ENCODE measurements around the gene SLC22A4.

The SLC22A4 gene

GRCh38 chr5:132293992-132294727 lies at the start of gene SLC22A4:
Gene SLC22A4 (plus strand): TSS chr5:132294394. CDS start chr5:132294617, 223 bp downstream.
- peak; percentile 76 to 78 for DNase-seq (ENCODE audit: low read depth in 2 of 2)

- DNase-seq (ENCODE audit: low read depth in 2 of 2), result no peak
These were observed 48.6 kb upstream of the SLC22A4 start for GRCh38 chr5:132245593-132245992.

DNA sequence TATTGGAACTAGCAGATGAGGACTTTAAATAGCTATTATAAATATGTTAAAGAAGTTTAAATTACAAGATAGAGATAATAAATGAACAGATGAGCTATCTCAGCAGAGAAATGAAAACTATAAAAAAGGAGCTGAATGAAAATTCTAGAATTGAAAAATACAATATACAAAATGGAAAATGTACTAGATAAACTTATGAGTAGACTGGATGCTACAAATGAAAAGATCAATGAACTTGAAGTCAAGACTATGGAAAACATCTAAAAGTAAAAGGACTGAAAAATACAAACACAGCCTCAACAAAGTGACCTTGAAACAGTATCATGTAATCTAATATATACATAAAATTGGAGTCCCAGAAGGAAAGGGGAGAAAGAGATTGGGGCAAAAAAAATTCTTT lies 47.4 kb upstream of the SLC22A4 start:
- no peak for DNase-seq (ENCODE audit: low read depth in 2 of 2)

DNA sequence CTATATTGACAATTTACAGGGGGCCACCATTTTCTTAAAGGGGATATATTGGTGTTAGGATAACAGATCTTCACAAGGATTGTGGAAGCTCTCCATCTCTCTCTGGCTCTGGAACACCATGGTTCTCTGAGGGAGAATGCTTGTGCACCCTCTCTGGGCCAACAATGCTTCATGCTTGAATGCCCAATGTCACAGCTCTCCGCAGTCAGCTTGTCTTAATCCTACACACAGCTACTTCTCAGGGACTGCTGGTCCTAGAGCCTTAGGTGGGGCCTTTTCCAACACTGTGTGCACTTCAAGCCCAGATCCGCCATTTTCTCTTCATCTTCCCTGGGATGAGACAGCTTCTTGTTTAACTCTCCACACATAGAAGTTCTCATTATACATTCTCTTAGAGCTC lies 43.6 kb upstream of the SLC22A4 start:
- no peak for DNase-seq (ENCODE audit: low read depth in 2 of 2)

- DNase-seq (ENCODE audit: low read depth in 2 of 2), result no peak
These were observed 42.9 kb upstream of the SLC22A4 start for GRCh38 chr5:132251220-132251725.

DNA sequence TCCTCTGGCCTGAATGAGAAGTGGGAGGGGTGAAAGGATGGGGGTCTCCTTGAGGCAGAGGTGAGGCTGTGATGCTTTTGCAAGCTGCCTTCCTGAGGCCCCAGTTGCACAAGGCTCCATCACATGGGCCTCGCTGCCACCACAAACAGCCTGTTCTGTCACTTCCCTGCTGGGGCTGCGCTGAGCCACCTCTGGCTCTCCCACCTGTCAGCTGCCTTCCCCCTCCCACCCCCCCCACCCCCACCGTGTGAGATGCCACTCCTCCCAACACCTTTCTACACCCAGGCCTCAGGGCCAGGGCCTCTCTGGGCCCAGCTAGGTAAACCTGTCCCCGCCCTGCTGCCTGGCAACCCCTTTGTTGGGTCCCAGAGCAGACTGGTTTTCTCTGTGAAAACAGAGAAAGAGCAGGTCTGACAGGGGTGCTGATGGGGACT lies 41.2 kb upstream of the SLC22A4 start:
- DNase-seq (ENCODE audit: low read depth in 2 of 2), result no peak

GRCh38 chr5:132253452-132254320 lies 40.5 kb upstream of the SLC22A4 start:
- no peak for DNase-seq (ENCODE audit: low read depth in 2 of 2)

- DNase-seq (ENCODE audit: low read depth in 2 of 2), result no peak
These were observed 39.7 kb upstream of the SLC22A4 start for GRCh38 chr5:132254321-132254977.

DNA sequence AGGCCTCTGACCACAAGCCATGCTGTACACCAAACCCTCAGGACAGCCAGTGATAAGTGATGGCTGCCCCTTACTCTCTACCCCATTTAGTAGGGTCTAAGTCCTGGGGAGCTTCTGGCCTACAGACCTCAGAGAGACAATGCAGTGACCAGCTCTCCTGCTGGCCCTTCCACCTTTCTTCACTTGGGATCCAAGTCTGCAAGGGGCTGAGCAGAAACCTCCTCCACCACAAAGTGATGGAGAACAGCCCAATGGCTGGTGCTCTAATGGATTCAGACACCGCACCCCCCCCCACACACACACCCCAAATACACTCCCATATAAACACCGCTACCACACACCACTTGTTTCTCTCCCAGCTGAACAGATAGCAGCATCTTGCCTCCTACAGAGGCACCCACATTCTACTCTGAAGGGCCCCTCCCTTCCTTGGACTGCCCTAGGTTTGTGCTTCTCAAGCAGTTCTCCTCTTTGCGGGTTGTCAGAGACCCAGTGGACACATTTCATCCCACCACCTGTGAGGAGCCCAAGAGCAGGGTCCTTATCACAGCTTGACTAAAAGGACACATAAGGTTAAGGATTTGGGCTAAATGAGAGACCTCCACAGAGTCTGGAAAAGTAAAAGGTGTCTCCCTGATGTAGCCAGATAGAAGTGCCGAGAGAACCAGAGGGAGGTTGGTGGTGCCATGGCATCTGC lies 38.0 kb upstream of the SLC22A4 start:
- DNase-seq (ENCODE audit: low read depth in 2 of 2), result no peak

- DNase-seq (ENCODE audit: low read depth in 2 of 2), result no peak
These were observed 37.4 kb upstream of the SLC22A4 start for GRCh38 chr5:132256783-132257130.

- no peak for DNase-seq (ENCODE audit: low read depth in 2 of 2)
These were observed 36.8 kb upstream of the SLC22A4 start, which contains the start of gene PDLIM4 for GRCh38 chr5:132257131-132258101. Gene PDLIM4 (plus strand): TSS chr5:132257696. CDS start chr5:132257735, 39 bp downstream.

DNA sequence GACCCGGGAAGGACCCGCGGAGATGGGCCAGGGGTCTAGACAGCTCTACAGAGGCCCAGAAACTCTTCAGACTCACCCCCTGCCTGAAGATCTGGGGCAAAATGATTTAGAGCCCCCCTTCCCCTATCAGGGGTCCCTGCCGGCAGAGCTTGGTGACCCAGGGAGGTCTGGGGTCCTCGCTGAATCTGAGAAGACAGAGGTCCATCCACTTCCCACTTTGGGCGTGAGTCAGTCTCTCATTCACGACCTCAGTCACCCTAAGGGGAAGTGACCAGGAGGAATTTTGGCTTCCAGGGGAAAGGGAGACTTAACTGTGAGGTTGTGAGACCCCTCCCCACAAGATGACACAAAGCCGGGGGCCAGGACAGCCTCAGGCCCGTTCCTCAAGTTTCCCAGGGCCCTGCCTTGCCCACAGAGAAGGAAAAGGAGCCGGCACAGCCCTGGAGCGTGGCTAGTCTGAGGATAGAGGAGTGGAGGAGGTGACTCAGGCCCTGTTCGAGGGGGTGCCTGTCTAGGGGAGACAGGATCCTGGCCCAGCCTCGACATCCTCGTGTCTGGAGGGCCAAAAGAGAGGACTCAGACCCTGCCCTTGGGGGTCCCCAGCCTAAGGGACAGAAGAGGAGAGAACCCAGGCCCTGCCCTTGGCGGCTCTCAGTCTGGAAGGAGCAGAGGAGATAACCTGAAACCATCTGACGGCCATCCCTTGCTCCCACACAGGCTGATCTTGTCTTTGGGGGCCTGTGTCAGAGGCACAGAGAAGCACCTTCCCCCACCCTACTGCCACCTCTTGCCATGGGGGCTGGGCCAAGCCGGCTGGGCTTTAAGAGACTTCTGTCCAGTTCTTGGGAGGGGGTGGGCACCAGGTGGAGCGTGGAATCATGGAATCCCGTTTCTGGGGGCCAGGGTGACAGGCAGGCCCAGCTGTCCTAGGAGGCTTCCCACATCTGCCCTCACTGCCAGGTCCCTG lies 35.8 kb upstream of the SLC22A4 start:
- DNase-seq (ENCODE audit: low read depth in 2 of 2), result no peak

DNA sequence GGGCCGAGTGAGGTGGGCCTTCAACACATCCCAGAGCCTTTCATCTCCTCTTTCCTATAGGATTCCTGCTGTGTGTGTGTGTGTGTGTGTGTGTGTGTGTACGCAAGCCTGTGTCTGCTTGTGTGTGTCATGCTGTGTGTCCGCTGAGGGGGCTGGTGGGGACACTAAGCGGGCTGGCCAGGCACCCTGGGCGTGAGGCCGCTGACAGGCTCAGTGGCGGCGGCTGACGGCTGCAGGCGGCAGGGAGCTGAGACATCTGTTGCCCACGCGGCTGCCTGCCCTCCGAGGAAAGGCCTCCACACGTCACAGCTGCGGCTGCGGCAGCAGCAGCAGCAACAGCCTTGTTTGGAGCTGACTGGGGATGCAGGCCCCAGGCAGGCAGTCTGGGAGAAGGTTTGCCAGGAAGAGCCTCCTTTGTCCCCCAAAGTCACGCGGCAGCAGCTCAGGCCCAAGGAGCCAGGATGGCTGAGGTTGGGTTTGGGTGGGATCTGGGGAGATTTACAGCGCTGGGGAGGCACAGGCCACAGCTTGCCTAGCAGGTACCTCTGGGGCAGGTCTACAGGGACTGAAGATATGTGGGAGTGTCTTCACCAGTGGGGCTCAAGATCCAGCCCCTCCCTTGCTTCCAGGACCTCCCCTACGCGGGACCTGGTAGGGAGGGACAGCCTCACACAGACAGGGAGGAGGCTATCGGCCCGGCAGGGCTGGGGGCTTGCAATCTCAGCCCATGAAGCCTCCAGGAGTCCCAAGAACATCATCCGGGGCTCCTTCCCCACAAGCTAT lies 34.9 kb upstream of the SLC22A4 start:
- DNase-seq (ENCODE audit: low read depth in 2 of 2), result no peak

DNA sequence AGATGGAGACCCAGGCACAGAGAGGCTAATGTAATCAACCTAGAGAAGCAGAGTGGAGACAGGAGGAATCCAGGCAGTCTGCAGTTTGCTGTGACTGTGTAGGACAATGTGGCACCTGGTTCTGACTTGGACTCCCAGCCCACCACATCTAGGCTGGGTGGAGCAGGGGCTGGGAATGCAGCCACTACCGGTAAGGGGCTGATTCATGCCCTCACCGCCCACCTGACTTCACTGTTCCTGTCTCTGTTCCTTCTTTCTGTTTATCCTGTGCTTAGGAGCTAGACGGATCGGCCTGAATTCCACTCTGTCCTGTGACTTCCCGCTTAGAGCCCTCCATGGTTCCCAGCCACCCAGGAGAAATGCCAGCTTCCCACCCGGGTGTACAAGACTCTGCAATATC lies 34.1 kb upstream of the SLC22A4 start:
- no peak for DNase-seq (ENCODE audit: low read depth in 2 of 2)

DNA sequence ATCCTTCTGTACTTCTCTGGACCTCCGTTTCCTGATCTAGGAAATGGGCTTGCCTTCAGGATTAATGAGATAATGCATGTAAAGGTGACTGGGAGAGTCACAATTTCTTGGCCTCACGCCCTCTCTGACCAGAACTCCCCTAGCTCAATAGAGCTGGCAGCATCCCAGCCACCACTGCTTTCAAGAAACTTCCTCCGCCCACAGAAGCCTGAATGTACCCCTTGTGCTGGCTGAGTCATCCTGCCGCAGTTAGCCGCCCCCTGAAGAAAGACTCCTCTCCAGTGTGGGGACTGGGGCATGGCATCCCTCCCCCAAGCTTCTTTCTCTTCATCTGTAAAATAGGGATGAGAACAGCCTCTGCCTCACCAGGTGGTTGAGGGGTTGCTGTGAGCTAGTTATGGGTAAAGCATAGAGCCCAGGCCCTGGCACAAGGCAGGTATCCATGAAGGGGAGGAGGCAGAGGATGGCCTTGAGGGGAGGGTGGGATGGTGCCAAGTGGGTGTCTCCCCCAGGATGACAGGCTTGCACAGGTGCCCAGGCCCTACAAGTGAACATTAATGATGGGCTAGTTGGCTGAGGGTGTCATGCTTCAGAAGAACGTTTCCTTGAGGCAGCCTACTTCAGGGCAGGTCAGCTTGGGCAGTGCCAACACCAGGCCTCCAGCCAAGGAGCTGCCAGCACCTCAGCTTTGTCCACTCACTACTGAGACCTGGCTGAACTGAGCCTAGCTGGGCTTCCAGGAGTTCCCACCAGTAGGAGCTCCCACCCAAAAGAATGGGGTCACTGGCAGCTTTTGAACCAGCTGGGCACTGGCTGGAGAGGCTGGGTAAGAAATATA lies 33.3 kb upstream of the SLC22A4 start:
- DNase-seq (ENCODE audit: low read depth in 2 of 2), result peak; percentile 25 to 31

DNA sequence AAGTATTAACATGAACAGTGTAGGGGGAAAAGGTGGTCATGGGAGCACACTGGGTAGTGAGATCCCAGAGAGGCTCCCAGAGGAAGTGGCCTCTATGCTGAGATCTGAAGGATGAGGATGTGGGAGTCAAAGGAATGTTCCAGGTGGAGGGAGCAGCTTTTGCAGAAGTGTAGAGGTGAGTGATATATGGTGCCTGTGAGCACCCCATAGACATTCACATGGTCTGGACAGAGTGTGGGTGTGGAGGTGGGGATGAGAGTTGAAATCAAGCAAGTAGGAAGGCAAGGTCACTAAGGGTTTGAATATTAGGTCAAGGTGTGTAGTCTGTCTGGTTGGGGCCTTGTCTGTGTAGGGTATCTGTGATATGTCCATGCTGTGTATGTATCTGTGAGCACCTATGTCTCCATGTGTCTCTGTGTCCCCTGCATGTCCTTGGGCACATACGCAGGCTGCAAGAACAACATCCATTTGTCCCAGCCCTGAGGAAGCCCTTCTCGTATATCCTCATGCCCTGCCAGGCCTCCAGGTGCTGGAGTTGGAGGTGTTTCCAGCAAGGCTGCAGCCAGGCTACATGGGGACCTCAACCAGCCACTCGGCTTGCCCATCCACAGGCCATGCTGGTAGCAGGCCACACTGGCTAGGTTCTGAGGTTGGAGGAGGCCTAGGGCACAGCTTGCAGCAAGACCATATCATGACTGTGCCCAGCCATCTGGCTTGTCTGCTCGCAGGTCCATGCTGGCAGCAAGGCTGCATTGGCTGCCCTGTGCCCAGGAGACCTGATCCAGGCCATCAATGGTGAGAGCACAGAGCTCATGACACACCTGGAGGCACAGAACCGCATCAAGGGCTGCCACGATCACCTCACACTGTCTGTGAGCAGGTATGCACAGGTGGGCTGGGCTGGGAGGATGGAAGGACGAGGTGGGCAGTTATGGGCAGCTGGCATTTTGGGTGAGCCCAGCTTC lies 32.0 kb upstream of the SLC22A4 start:
- no peak for DNase-seq (ENCODE audit: low read depth in 2 of 2)
